ENCODE data around the gene CHMP1A.
"Not testable (repeated sequence)": the region's sequence is repeated elsewhere in the genome, so short reads cannot be mapped to it uniquely, and the experiment has no call there.

The CHMP1A gene

GRCh38 chr16:89657442-89658220 lies at the start of gene CHMP1A, which contains the start of gene SPATA33:
CHMP1A (minus strand) TSS chr16:89657708; CDS start chr16:89657588, 120 bp downstream.
SPATA33 (plus strand) TSS chr16:89657836; CDS start chr16:89657912, 76 bp downstream.
- no peak for DNase-seq (ENCODE audit: low read depth, low spot score)
- H3K27ac ChIP-seq = no peak within 1 kb of the TSS
- no peak for TF ChIP-seq FOXP2 (optimal IDR thresholded peaks at IDR 0.05; ENCODE audit: control extremely low read depth, extremely low read length, insufficient read depth)
- TF ChIP-seq POLR2AphosphoS5 (IDR thresholded peaks at IDR 0.05; ENCODE audit: borderline replicate concordance, low read depth, low read length) = peak; percentile 58; the same call in 1 of the 2 replicates
- H3K4me3 ChIP-seq = peak within 1 kb of the TSS; percentile 83
- H3K9ac ChIP-seq (ENCODE audit: insufficient read length) = peak within 1 kb of the TSS; percentile 89
- no peaks in the 10 kb centered on the region for H3K9me3 ChIP-seq (ENCODE audit: low read depth, low read length)
- H3K36me3 ChIP-seq (ENCODE audit: insufficient read depth, low read length) = peaks cover 7% of the 10 kb centered on the region; the same call in 1 of the 2 replicates

GRCh38 chr16:89706518-89707260 lies 49.2 kb upstream of the CHMP1A start:
- no peaks in the 10 kb centered on the region for H3K36me3 ChIP-seq (ENCODE audit: insufficient read depth, low read length)
- DNase-seq (ENCODE audit: low read depth, low spot score) = no peak
- no peak overlapping the region for H3K9ac ChIP-seq (ENCODE audit: insufficient read length)
- H3K9me3 ChIP-seq (ENCODE audit: low read depth, low read length) = no peaks in the 10 kb centered on the region
- no peak overlapping the region for H3K27ac ChIP-seq
- H3K4me3 ChIP-seq = peak overlapping the region; percentile 70; the same call in 1 of the 2 replicates
- TF ChIP-seq POLR2AphosphoS5 (IDR thresholded peaks at IDR 0.05; ENCODE audit: borderline replicate concordance, low read depth, low read length) (no peak), FOXP2 (optimal IDR thresholded peaks at IDR 0.05; ENCODE audit: control extremely low read depth, extremely low read length, insufficient read depth) (no peak), EZH2 (IDR thresholded peaks at IDR 0.05) (no peak)

DNA sequence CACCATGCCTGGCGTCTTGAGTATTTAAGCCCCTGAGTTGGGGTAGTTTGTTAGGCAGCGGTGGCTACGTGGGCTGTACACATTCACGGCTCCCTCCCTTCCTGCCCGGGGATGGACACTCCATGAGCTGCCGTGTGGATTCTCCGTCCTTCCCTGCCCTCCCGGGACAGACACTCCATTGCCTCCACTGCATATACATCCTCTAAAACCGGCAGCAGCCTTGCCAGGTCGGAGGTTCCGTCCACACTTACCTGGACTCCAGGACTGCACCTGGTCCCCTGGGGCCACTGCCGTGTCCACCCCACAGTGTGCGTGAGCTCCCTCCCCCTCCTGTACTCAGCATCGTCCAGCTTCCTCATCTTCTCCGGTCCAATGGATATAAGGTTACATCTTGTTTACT lies 47.5 kb upstream of the CHMP1A start:
- Histone ChIP-seq H3K27ac (no peak overlapping the region), H3K4me3 (no peak overlapping the region), H3K9me3 (ENCODE audit: low read depth, low read length) (no peaks in the 10 kb centered on the region), H3K9ac (ENCODE audit: insufficient read length) (no peak overlapping the region), H3K36me3 (ENCODE audit: insufficient read depth, low read length) (no peaks in the 10 kb centered on the region)
- no peak for DNase-seq (ENCODE audit: low read depth, low spot score)
- TF ChIP-seq POLR2AphosphoS5 (IDR thresholded peaks at IDR 0.05; ENCODE audit: borderline replicate concordance, low read depth, low read length) (no peak), EZH2 (IDR thresholded peaks at IDR 0.05) (no peak), FOXP2 (optimal IDR thresholded peaks at IDR 0.05; ENCODE audit: control extremely low read depth, extremely low read length, insufficient read depth) (no peak)

DNA sequence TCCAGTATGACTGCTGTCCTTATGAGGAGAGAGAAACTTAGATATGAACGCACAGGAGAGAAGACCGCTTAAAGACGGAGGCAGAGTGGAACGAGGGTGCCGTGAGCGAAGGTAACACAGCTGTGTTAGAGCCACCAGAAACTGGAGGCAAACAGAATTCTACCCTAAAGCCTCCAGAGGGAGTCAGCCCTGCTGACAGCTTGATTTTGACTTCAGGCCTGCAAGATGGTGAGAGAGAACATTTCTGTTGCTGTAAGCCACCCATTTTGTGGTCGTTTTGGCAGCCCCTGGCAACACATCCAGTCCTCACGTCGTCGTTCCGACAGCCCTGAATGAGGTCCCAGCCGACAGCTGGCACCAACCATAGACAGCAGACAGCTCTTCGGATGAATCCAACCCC lies 46.8 kb upstream of the CHMP1A start:
- no peaks in the 10 kb centered on the region for H3K36me3 ChIP-seq (ENCODE audit: insufficient read depth, low read length)
- TF ChIP-seq POLR2AphosphoS5 (IDR thresholded peaks at IDR 0.05; ENCODE audit: borderline replicate concordance, low read depth, low read length) (no peak), EZH2 (IDR thresholded peaks at IDR 0.05) (no peak)
- DNase-seq (ENCODE audit: low read depth, low spot score) = no peak
- no peak overlapping the region for H3K4me3 ChIP-seq
- H3K27ac ChIP-seq = no peak overlapping the region
- H3K9ac ChIP-seq (ENCODE audit: insufficient read length) = no peak overlapping the region
- H3K9me3 ChIP-seq (ENCODE audit: low read depth, low read length) = no peaks in the 10 kb centered on the region

DNA sequence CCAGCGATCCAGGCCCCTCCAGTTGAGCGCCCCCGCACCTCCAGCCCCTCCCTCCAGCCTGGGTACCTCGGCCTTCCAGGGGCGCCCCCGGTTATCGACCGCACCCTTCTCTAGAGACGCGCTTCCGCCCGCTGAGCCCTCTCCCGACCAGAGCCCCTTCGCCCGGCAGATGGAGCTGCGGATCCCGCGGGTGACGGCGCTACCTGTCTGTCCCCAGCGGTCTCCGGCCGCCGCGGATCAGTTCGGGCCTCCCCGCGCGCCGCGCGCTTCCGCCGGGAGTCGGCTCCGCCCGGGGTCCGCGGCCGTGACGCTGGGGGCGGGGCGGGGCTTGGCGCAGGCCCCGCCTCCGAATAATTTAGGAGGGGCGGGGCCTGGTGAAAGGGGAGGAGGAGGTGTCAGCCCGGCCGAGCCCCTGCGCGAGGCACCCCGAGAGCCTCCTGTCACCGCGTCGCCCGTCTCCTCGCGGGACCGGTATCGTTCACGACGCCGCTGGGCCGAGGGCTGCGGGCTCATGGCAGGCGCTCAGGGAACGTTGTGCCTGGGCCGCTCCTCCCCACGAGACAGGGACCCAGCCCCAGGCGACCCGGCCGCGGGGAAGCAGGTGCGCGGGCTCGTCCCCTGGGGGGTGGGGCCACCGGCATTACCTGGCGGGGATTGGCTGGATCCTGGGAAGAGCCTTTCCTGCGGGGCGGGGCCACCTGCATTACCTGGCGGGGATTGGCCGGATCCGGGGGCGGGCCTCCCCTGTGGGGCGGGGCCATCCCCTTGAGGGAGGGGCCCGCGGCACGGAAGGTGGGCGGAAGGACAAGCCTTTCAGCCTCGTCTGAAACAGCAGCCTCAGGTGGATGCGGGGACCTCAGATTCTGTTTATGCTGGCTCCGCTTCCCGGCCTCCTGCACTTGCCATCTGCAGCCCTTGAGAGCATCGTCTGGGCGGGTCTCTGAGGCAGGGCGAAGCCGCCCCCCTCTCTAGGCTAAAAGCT lies 44.2 kb upstream of the CHMP1A start, which contains the start of gene SPATA2L:
TSS of gene SPATA2L (minus strand) at position 281 of the 982 bp plus-strand sequence. CDS start 473 bp downstream, outside the sequence.
- DNase-seq (ENCODE audit: low read depth, low spot score) = no peak
- H3K4me3 ChIP-seq = peak within 1 kb of the TSS; percentile 79
- no peak within 1 kb of the TSS for H3K27ac ChIP-seq
- no peaks in the 10 kb centered on the region for H3K9me3 ChIP-seq (ENCODE audit: low read depth, low read length)
- H3K9ac ChIP-seq (ENCODE audit: insufficient read length) = peak within 1 kb of the TSS; percentile 20
- no peaks in the 10 kb centered on the region for H3K36me3 ChIP-seq (ENCODE audit: insufficient read depth, low read length)
- no peak for TF ChIP-seq EZH2 (IDR thresholded peaks at IDR 0.05)
- TF ChIP-seq POLR2AphosphoS5 (IDR thresholded peaks at IDR 0.05; ENCODE audit: borderline replicate concordance, low read depth, low read length) = peak; percentile 41; the same call in 1 of the 2 replicates
- TF ChIP-seq FOXP2 (optimal IDR thresholded peaks at IDR 0.05; ENCODE audit: control extremely low read depth, extremely low read length, insufficient read depth) = no peak

- Histone ChIP-seq H3K36me3 (ENCODE audit: insufficient read depth, low read length) (no peaks in the 10 kb centered on the region), H3K4me3 (peak overlapping the region; percentile 79), H3K27ac (no peak overlapping the region), H3K9me3 (ENCODE audit: low read depth, low read length) (no peaks in the 10 kb centered on the region), H3K9ac (ENCODE audit: insufficient read length) (peak overlapping the region; percentile 20)
- TF ChIP-seq EZH2 (IDR thresholded peaks at IDR 0.05) (no peak), FOXP2 (optimal IDR thresholded peaks at IDR 0.05; ENCODE audit: control extremely low read depth, extremely low read length, insufficient read depth) (no peak), POLR2AphosphoS5 (IDR thresholded peaks at IDR 0.05; ENCODE audit: borderline replicate concordance, low read depth, low read length) (no peak)
- DNase-seq (ENCODE audit: low read depth, low spot score) = no peak
Measured at GRCh38 chr16:89700649-89701424, 43.3 kb upstream of the CHMP1A start.

- no peak overlapping the region for H3K27ac ChIP-seq
- H3K4me3 ChIP-seq = peak overlapping the region; percentile 79
- no peak overlapping the region for H3K9ac ChIP-seq (ENCODE audit: insufficient read length)
- H3K9me3 ChIP-seq (ENCODE audit: low read depth, low read length) = no peaks in the 10 kb centered on the region
- no peak for DNase-seq (ENCODE audit: low read depth, low spot score)
- no peaks in the 10 kb centered on the region for H3K36me3 ChIP-seq (ENCODE audit: insufficient read depth, low read length)
- no peak for TF ChIP-seq FOXP2 (optimal IDR thresholded peaks at IDR 0.05; ENCODE audit: control extremely low read depth, extremely low read length, insufficient read depth)
- TF ChIP-seq EZH2 (IDR thresholded peaks at IDR 0.05) = no peak
- no peak for TF ChIP-seq POLR2AphosphoS5 (IDR thresholded peaks at IDR 0.05; ENCODE audit: borderline replicate concordance, low read depth, low read length)
Measured at GRCh38 chr16:89700100-89700648, 42.7 kb upstream of the CHMP1A start.

- not testable (repeated sequence) for H3K9me3 ChIP-seq (ENCODE audit: low read depth, low read length); H3K9ac ChIP-seq (ENCODE audit: insufficient read length); H3K27ac ChIP-seq; DNase-seq (ENCODE audit: low read depth, low spot score); H3K36me3 ChIP-seq (ENCODE audit: insufficient read depth, low read length)
- peak overlapping the region; percentile 79 for H3K4me3 ChIP-seq
Measured at GRCh38 chr16:89699629-89700099, 42.2 kb upstream of the CHMP1A start.

DNA sequence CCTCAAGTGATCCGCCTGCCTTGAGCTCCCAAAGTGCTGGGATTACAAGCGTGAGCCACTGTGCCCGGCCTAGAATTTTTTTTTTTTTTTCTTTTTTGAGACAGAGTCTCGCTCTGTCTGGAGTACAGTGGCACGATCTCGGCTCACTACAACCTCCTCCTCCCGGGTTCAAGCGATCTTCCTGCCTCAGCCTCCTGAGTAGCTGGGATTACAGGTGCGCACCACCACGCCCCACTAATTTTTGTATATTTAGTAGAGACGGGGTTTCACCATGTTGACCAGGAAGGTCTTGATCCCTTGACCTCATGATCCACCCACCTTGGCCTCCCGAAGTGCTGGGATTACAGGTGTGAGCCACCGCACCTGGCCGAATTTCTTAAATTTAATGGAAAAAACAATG lies 41.2 kb upstream of the CHMP1A start:
- not testable (repeated sequence) for DNase-seq (ENCODE audit: low read depth, low spot score); H3K9me3 ChIP-seq (ENCODE audit: low read depth, low read length); H3K9ac ChIP-seq (ENCODE audit: insufficient read length); H3K4me3 ChIP-seq; H3K27ac ChIP-seq; H3K36me3 ChIP-seq (ENCODE audit: insufficient read depth, low read length)

Data from SK-N-MC (cell line).